Suprapubic skin (tissue), 4 donors: Measurements from ENCODE around the gene ARID1A. TPM values are rescaled to one million over a fixed set of nuclear protein-coding genes. Genes with fewer than 3 reads are reported as not detected.

Experiments used
- DNase-seq, 2 donors: peaks; one replicate each; pipeline ENCODE4 v3.0.0-alpha.2; 2019; ENCODE audit warnings: low spot score in 2 of 2
- H3K27ac ChIP-seq: fragments of 200-600 bp; sonication (generic); one replicate; pipeline ENCODE4 v1.5.1; 2019
- H3K27me3 ChIP-seq: fragments of 200-600 bp; sonication (generic); one replicate; pipeline ENCODE4 v1.5.1; 2019
- H3K36me3 ChIP-seq: fragments of 200-600 bp; sonication (generic); one replicate; pipeline ENCODE4 v1.5.1; 2019
- H3K4me1 ChIP-seq: fragments of 200-600 bp; sonication (generic); one replicate; pipeline ENCODE4 v1.5.1; 2019
- H3K4me3 ChIP-seq: fragments of 200-600 bp; sonication (generic); one replicate; pipeline ENCODE4 v1.5.1; 2019; ENCODE audit warnings: mild to moderate bottlenecking
- H3K9me3 ChIP-seq: fragments of 200-600 bp; sonication (generic); one replicate; pipeline ENCODE4 v1.5.1; 2019
- EP300 ChIP-seq: sonication (generic); formaldehyde crosslinking; IDR thresholded peaks from one replicate; pipeline ENCODE4 v1.6.1; 2017; ENCODE audit warnings: antibody characterized with exemption
- POLR2A ChIP-seq, 2 donors: fragments of 450-650 bp; IDR thresholded peaks; one replicate each; pipeline ENCODE4 v1.6.1; 2017; ENCODE audit warnings: antibody characterized with exemption in 2 of 2, mild to moderate bottlenecking in 2 of 2, moderate library complexity in 2 of 2
- POLR2AphosphoS5 ChIP-seq, 3 donors: sonication (generic); formaldehyde crosslinking; IDR thresholded peaks; one replicate each; pipeline ENCODE4 v1.6.1; 2017; ENCODE audit warnings: antibody characterized with exemption in 3 of 3
- WGBS: methylation state at CpG from one replicate; pipeline ENCODE4 v1.1.5; 2018; 5-methylcytosine and 5-hydroxymethylcytosine counted together
- total RNA-seq, 4 donors: library from RNA; depleted of rRNA; stranded (reverse); fragments of >200 nt; gene quantifications; one replicate each; pipeline ENCODE4 v1.1.0, GENCODE V29; 2016
- TF ChIP-seq, protein P1 (sequence below), 2 donors: fragments of 200-600 bp in 1 of 2; fragments of 450-650 bp in 1 of 2; sonication (generic) in 1 of 2; IDR thresholded peaks; one replicate each; pipeline ENCODE4 v1.5.1; 2016 to 2019; ENCODE audit warnings: antibody characterized with exemption in 2 of 2, mild to moderate bottlenecking in 1 of 2, moderate library complexity in 1 of 2

ARID1A gene
- total RNA-seq, 4 donors from 2014 or later: 77.2 to 90.0 (median 83.5) TPM

DNA sequence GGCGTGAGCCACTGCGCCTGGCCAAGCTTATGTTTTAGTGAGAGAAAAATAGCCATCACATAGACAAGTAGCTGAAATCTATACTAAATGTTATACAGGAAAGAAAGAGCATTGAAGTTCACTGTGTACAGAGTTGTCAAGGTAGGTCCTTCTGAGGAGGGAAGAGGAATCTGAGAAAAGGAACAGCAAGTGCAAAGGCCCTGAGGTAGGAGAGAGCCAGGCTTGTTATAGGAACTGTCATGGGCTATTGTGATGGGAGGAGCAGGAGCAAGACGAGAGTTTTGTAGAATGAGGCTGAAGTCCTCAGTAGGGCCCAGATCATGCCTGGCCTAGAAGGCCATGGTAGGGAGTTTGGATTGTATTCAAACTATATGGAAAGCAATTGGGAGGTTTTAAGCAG is 135.2 kb downstream of the ARID1A start:
- DNase-seq: no peak
- Histone ChIP-seq H3K4me1 (peaks cover 34% of the 10 kb centered on the region), H3K36me3 (peaks cover 33% of the 10 kb centered on the region), H3K27me3 (no peaks in the 10 kb centered on the region), H3K27ac (no peak overlapping the region), H3K4me3 (no peak overlapping the region), H3K9me3 (no peaks in the 10 kb centered on the region)
- WGBS: 87% methylated on average over 3 of the region's 3 CpGs
- TF ChIP-seq, protein P1, sequence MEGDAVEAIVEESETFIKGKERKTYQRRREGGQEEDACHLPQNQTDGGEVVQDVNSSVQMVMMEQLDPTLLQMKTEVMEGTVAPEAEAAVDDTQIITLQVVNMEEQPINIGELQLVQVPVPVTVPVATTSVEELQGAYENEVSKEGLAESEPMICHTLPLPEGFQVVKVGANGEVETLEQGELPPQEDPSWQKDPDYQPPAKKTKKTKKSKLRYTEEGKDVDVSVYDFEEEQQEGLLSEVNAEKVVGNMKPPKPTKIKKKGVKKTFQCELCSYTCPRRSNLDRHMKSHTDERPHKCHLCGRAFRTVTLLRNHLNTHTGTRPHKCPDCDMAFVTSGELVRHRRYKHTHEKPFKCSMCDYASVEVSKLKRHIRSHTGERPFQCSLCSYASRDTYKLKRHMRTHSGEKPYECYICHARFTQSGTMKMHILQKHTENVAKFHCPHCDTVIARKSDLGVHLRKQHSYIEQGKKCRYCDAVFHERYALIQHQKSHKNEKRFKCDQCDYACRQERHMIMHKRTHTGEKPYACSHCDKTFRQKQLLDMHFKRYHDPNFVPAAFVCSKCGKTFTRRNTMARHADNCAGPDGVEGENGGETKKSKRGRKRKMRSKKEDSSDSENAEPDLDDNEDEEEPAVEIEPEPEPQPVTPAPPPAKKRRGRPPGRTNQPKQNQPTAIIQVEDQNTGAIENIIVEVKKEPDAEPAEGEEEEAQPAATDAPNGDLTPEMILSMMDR (IDR thresholded peaks at IDR 0.05): no peak
- TF ChIP-seq POLR2AphosphoS5 (IDR thresholded peaks at IDR 0.05) (no peak), POLR2A (IDR thresholded peaks at IDR 0.05) (no peak), EP300 (no peak)

Other genes starting within 250 kb of the ARID1A start
- 100 to 1,000 TPM; 101 to 194 (median 146) TPM for gene HMGN2, start 223.6 kb upstream of the ARID1A start, total RNA-seq
- gene RPS6KA1, start 166.3 kb upstream of the ARID1A start, total RNA-seq: 10 to 100 TPM; 37.8 to 50.9 (median 43.7) TPM
- 10 to 100 TPM; 15.9 to 31.5 (median 25.6) TPM for gene PIGV, start 91.9 kb downstream of the ARID1A start, total RNA-seq
- gene ZDHHC18, start 130.7 kb downstream of the ARID1A start, total RNA-seq: 10 to 100 TPM; 23.7 to 38.5 (median 31.4) TPM
- 1,000 to 10,000 TPM in 1 of 4 donors, 100 to 1,000 TPM in 3; 364 to 1,347 (median 744) TPM for gene SFN, start 167.1 kb downstream of the ARID1A start, total RNA-seq
- gene GPN2, start 194.3 kb downstream of the ARID1A start, total RNA-seq: 10 to 100 TPM; 13.2 to 25.3 (median 18.8) TPM
- 10 to 100 TPM; 14.1 to 20.5 (median 15.8) TPM for gene GPATCH3, start 204.5 kb downstream of the ARID1A start, total RNA-seq
- not detected for gene NR0B2, start 218.0 kb downstream of the ARID1A start, total RNA-seq
- gene NUDC, start 225.7 kb downstream of the ARID1A start, total RNA-seq: 10 to 100 TPM; 34.1 to 65.2 (median 46.5) TPM